ENCODE data around the gene MRPL18.

Gene MRPL18

GRCh38 chr6:159777240-159777904 is 12.9 kb upstream of the MRPL18 start:
- in situ Hi-C loops (cut with MboI; ENCODE audit: low sequenced_read_pairs, unreplicated experiment): no loop called here
- no peak for TF ChIP-seq CTCF (IDR thresholded peaks at IDR 0.05; ENCODE audit: borderline replicate concordance, control extremely low read depth, extremely low read depth, insufficient read depth, missing control alignments)
- no peak for DNase-seq (ENCODE audit: low spot score)

- in situ Hi-C loops (cut with MboI; ENCODE audit: low sequenced_read_pairs, unreplicated experiment): no loop called here
- DNase-seq (ENCODE audit: low spot score): no peak
- no peak for TF ChIP-seq CTCF (IDR thresholded peaks at IDR 0.05; ENCODE audit: borderline replicate concordance, control extremely low read depth, extremely low read depth, insufficient read depth, missing control alignments)
Measured at GRCh38 chr6:159778131-159778530, 12.1 kb upstream of the MRPL18 start.

- in situ Hi-C loops (cut with MboI; ENCODE audit: low sequenced_read_pairs, unreplicated experiment): no loop called here
- DNase-seq (ENCODE audit: low spot score): no peak
- TF ChIP-seq CTCF (IDR thresholded peaks at IDR 0.05; ENCODE audit: borderline replicate concordance, control extremely low read depth, extremely low read depth, insufficient read depth, missing control alignments): no peak
Measured at GRCh38 chr6:159778542-159779103, 11.6 kb upstream of the MRPL18 start.

GRCh38 chr6:159788276-159788675 is 2.0 kb upstream of the MRPL18 start:
- DNase-seq (ENCODE audit: low spot score): no peak
- TF ChIP-seq CTCF (IDR thresholded peaks at IDR 0.05; ENCODE audit: borderline replicate concordance, control extremely low read depth, extremely low read depth, insufficient read depth, missing control alignments): no peak
- in situ Hi-C loops (cut with MboI; ENCODE audit: low sequenced_read_pairs, unreplicated experiment): no loop called here

GRCh38 chr6:159788753-159789376 is 1.4 kb upstream of the MRPL18 start:
- in situ Hi-C loops (cut with MboI; ENCODE audit: low sequenced_read_pairs, unreplicated experiment): no loop called here
- no peak for TF ChIP-seq CTCF (IDR thresholded peaks at IDR 0.05; ENCODE audit: borderline replicate concordance, control extremely low read depth, extremely low read depth, insufficient read depth, missing control alignments)
- peak; percentile 50 for DNase-seq (ENCODE audit: low spot score)

GRCh38 chr6:159789377-159790148 is 704 bp upstream of the MRPL18 start, which contains the start of gene TCP1:
TSS of gene TCP1 (minus strand) at chr6:159789602. CDS start at chr6:159789468, 134 bp downstream.
- DNase-seq (ENCODE audit: low spot score): peak; percentile 96
- no peak for TF ChIP-seq CTCF (IDR thresholded peaks at IDR 0.05; ENCODE audit: borderline replicate concordance, control extremely low read depth, extremely low read depth, insufficient read depth, missing control alignments)
- in situ Hi-C loops (cut with MboI; ENCODE audit: low sequenced_read_pairs, unreplicated experiment): no loop called here
